GM21360 (cell line): ENCODE results near the gene RGL1.

Source experiments
- ATAC-seq: cut with Tn5 transposase; IDR thresholded peaks from one replicate; pipeline ENCODE4 v1.9.1; 2021; ENCODE audit warnings: mild to moderate bottlenecking, moderate library complexity; ENCODE audit not compliant: unreplicated experiment

Gene RGL1

DNA sequence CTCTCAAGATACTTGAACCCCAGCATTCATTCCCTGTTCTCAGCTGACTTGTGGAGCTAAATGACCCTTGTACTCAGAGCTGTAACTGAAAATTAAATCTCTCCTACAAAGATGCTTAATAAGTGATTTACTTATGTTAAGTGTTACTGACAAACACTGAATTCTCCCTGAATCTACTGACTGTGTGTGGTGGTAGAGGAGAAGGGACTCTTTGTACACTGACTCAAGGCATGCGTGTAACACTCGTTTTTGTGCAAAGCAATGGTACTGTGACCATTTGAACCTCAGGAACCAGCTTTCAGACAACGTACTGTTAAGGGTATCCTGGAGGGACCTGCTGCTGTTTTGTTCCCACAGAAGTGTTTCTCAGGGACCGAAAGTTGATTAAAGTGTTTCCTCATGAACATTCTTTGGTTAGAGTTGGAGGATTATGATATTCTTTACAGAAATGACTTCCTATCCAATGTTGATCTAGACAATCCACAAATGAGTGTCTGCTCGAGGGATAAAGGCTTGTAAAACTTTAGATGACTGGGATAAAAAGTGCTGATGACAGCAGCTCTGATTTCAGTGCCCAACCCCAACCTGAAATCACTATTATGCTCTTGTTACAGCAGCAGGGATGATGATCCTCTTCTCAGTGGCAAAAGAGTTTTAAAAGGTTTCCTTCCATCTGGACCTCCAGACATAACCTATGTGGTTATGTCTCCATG is 12.8 kb downstream of the RGL1 start:
- no peak for ATAC-seq

DNA sequence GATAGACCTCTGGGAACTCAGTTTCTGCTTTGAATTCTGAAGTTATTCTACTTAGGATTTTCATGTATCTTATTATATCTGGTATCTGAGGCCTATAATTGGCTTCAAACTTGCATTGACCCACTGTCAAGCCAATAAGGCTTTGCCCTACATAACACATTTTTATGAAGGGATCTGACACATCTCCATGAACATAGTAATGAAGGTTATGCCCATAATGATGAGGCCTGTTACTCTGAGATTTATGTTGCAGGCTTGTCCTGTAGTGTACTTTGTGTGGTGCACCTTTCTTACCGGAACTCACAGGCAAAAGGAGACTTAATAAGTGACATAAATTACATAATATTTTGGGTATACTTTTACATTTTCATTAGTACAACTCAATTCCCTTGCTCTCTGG is 14.1 kb downstream of the RGL1 start:
- no peak for ATAC-seq

DNA sequence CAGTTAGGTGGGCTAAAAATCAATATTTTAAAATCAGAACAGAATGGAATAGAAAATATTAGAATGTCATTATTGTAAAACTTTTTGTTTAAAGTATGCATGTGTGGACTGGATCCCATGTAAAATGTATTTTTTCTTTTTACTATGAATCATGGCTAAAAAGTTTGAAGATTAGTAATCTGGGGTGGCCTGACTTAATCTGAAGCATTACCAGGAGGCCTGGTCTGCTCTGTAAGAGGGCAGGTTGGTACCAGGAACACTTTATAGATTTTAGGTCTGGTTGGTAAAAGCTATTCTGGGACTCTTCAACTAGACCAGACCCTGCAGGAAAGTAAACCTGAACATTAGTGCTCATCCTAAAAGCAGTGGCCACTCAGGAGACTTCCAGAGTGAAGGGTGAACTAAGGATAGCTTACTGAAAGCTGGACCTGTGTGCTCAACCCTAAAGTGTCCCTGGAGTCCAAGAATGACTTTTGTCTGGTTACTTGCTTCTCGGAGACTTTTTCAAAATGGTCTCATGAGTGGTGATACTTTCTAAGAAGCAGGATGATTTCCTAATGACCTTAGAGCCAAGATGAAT is 16.5 kb downstream of the RGL1 start:
- no peak for ATAC-seq

DNA sequence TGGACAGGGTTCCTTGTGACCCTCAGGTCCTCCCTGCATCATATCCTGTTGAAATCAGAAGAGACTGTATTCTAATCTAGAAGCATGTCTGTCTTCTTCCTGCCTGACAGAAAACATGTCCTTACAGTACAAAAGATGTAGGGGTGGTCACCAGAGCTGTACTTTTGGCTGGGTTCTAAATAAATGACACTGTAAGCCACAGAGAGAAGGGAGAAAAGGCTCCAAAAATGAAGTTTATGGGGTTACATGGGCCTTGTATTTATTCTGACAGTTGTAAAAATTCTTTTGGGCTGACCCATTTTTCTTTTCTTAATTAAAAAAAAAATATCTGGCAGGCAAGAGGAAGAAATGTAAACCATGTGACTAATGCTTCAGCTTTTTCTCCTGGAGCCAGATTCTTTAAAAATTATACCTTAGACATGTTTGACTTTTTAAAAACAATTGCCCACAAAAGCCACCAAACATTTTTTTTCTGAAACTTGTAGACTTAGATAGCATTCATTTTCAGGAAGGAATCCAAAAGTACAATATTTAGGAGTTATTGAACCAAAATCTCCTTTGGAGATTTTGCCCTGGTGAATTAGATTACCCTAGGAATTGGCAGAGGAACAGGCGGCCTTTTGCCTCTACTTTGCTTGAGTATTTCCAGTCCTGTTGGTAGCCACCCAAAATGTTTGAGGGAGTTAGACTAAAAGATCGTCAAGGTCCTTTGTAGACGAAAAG is 17.1 kb downstream of the RGL1 start:
- ATAC-seq = no peak

DNA sequence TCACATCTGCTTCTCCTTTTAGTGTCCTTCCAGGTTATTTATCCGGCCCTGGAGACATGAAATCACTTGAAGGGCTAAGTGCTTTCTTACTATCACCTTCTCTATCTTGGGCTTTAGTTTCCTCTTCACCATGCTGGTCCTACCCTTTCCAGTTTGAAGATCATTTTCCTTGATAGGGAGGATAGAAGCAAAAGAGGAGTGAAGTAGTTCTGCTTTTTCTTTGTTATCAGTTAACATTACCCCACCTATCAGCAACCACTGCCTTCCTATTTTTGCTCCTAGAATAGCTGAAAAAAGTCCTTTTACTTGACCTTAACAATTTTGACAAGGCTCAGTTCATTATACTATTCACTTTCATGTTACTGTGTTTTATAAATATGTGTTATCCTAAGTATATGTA is 19.4 kb downstream of the RGL1 start:
- ATAC-seq = no peak

DNA sequence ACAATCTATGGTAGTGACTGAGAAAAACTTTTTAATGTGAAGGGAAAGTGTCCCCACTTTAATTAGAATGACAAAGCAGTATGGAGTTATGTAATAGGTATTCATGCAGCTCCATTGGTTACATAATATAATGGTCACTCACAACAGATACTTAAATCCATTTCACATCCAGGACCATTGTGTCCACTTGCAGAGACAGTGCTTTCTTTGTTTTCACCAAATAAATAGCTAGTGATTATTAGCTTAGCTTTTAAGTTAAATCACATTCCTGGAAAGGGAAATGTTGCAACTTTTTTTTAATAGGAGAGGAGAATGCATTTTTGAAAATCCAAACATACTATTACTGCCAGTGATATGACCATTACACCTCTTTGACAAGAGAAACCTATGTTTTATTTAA is 22.9 kb downstream of the RGL1 start:
- ATAC-seq = no peak

DNA sequence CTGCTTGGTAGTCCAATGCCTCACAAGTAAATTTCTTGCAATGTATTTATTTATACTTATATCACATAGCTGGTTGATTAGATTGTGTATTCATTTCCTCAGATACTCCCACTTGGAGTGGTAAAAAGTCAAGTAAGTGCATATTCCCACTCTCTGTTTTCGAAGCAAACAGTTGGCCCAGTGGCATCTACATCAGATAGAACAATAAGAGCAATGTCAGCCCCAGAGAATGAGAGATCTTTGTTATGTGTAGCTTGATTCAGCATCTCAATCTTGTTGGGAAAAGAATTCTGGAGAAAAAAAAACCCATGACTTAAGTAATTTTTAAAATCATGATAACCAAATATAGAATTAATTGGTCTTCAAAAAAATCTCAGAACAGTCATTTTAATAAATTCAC is 25.5 kb downstream of the RGL1 start:
- no peak for ATAC-seq

DNA sequence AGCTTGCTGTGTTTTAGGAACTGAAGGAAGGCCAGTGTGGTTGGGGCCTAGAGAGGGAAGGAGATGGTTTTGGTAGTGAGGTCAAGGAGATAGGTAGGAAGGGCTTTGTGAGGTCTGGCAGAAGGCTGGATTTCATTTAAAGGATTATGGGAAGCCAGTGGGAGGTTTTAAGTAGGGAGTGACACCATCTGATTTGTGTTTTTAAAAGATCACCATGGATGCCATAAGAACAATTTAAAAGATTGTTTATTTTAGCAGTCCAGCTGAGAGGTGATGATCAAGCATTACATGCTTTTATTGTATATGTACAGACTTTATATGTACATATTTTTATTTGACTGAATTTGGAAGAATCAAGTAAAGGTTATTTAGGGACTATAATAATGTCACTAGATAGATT is 26.4 kb downstream of the RGL1 start:
- no peak for ATAC-seq

DNA sequence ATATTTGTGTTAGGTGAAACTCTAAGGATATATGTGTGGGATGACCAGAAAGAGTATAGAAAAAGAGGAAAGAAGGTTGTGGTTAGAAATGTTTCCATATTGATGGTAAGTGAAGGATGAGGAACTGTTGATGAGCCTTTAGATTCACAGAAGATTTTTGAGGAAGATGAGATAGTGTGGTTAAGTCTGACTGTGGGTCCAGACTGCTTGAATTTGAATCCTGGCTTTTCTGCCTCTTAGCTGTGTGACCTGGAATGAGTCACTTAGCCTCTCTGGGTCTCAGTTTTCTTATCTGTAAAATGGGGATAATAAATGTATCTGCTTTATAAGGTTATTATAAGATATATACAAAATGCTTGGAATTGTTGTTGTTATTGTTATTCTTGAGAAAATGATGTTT is 27.5 kb downstream of the RGL1 start:
- no peak for ATAC-seq

DNA sequence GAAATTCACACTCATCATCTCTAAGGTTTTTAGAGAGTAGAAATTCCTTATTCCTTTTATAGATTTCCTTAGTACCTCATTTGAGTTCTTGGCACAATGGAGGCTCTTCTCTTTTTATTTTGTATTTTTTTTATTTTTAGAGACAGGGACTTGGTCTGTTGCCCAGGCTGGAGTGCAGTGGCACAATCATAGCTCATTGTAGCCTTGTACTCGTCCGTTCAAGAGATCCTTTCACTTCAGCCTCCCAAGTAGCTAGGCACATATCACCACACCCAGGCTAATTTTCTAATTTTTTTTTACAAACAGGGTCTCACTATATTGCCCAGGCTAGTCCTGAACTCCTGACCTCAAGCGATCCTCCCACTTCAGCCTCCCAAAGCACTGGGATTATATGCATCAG is 29.6 kb downstream of the RGL1 start:
- no peak for ATAC-seq

DNA sequence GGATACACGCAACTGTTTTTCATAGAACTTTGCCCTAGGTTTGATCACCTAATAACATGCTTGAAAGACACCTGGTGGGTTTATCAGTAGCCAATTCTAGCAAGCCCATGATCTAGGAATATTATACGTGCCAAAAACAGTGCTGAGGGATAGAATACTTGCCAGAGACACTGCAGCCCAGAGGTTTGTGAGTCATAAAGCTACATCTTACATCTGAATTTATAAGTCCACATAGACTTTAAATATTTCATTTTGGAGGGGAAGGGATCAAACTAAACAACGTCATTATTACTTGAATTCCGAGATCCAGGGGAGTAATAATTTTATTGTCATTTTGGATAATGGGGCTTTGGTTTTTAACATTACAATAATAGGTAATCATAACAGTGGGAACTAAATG is 31.7 kb downstream of the RGL1 start:
- ATAC-seq = no peak

DNA sequence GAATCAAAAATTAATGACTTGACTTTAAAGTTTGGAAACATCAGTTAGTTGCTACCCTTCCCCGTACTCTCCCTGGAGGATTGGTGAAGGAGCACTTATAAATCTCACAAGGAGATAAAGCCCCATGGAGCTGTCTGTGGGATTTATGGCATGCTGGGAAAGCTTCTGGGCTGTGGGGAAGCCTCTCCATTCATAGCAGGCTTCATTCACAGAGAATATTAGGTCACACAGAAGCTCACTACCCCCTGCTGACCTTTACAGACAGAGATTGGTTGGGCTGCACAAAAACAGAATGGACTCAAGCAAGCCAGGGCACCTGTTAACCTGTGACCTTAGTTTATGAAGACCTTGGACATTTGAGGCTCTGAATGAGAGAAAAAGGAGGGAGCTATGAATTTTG is 32.1 kb downstream of the RGL1 start:
- ATAC-seq = no peak

DNA sequence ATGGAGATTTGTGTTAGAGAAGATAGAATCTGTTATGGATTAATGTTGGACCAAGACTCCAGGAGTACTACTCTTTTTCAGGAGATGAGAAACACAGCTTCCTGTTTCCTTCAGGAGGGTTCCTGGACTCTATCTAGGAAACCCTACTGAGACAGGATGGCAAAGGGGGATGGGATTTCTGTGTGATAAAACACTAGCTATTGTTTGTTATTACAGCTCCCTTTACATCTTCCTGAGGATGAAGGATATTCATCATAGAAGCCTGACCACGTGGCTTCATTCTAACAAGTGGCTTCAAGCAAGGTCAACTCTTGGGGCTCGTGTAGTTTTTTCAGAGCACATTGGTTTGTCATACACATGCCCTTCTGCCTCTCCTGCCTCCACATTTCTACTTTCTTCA is 33.3 kb downstream of the RGL1 start:
- ATAC-seq = no peak

DNA sequence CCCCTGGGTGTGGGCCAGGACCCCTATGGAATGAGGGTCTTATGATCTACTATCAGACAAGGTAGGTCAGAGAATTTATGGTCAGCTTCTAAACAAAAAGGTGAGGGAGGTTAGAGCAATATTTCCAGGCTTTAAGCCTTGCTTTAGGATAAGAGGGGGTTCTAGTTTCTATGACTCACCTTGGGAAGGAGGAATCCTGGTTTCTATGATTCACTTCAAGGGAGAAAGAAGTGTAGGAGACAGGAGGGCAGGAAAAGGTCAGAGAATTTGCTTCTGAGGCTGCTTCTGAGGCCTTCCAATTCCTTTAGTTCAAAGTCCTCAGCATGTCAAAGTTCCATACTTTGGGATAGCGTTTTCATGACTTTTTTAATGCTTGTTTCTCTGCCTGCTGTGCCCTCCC is 35.2 kb downstream of the RGL1 start:
- no peak for ATAC-seq

DNA sequence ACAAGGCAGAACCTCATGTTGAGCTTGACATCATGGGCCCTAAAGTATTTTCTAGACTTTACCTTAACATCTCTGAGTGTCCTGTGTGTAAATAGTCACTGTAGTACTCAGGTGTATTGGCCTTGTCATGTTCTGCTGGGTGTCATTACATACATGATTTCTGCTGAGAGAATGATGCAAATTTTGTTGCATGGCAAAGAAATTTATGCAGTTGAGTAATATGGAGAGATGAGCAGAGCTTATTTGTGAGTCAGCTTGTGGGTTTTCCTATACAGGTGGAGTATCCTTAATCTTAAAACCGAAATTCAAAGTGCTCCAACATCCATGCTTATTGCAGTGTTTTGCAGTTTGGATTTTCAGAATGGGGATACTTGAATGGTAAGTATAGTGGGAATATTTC is 36.6 kb downstream of the RGL1 start:
- peak; percentile 46 for ATAC-seq

DNA sequence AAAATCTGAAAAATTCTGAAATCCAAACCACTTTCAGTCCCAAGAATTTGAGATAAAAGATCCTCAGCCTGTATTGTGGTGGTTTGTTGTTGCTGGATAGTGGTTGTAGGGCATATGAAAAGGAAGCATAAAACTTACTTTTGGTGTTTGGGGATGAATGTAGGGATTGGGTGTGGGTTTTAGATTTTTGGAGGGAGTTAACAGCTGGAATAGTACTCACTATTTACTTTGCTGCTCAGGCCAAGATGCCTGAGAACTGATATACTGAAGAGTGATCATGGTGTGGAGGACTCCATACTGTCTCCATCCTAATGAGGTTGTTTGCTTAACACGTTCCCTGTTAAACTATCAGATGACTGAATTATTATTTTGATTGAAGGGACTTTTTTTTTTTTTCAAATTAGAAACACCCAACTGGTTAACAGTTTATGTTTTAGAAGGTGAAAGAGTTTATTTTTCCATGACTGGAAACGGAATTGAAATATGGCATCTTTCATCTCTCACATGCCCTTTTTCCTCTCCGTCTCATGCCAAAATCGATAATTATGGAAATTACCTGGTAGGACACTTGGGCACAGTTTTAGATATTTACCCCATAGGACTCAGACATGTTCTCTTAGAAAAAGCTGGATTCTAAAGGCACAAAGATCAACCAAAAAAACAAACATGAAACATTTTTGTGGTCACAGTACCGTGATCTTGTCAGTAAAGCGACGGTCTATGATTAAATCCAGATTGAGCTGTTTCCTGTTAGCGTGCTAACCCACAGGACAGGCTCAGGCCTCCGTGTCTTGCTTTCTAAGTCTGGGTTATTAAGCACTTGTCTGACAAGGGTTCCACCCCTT is 37.3 kb downstream of the RGL1 start:
- ATAC-seq = peak; percentile 90

DNA sequence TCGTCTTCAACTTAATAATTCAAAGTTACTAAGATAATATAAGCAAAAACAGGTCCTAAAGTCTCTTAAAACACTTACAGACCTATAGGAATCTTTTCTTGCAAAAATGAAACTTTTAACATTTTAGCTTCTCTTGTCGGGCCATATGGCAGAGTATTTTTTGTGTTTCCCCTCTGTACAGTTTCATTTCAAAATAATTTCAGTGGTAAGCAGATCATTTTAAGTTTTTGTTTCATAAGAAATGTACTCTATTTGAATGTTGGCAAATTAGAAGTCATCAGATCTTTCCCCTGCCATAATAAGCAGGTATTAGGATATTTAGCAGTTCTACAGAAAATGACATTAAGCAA is 37.9 kb downstream of the RGL1 start:
- peak; percentile 35 for ATAC-seq

DNA sequence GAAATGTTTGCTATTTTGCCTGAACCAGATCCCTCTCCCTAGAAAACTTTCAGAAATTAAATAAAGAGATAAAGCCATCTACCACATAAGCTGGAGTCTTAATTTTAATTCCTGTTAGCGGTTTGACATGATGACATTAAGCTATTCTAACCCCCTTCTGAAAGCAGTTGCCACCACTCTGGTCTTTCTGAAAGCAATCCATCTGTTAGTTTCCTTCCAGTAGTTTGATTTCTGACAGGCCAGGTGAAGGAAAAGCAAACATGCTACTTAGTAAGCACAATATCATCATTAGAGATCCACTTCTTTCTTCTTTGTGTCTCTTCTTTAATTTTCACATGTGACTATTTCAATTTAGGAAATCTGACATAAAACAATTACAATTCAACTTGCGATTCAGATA is 39.9 kb downstream of the RGL1 start:
- ATAC-seq = no peak

DNA sequence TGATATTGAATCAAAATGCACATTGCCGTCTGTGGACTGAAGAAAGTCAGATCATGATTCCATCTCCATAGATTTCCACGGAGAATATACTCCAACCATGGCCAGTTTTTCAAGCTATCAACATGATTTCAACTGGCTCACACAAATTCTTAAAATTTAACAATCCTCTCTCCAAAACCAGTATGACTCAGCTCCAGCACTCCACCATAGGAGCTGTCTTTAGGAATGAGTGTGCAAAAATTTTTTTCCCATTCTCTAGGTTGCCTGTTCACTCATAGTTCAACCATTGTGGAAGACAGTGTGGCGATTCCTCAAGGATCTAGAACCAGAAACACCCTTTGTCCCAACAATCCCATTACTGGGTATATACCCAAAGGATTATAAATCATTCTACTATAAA is 40.8 kb downstream of the RGL1 start:
- ATAC-seq = no peak

DNA sequence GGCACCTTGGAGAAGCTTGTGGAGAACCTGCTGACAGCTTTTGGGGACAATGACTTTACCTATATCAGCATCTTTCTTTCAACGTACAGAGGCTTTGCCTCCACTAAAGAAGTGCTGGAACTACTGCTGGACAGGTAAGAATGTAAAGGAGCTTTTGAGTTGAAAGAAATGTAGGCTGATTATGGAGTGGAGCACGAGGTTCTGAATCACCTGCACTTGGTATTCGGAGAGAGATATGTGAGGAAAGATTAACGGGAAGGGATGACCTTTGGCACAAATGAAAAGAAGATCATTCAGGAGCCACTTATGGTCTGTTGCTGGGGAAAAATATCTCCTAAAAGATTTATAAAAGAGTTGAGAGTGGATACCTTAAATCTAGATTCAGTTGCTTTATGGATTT is 42.7 kb downstream of the RGL1 start:
- no peak for ATAC-seq

DNA sequence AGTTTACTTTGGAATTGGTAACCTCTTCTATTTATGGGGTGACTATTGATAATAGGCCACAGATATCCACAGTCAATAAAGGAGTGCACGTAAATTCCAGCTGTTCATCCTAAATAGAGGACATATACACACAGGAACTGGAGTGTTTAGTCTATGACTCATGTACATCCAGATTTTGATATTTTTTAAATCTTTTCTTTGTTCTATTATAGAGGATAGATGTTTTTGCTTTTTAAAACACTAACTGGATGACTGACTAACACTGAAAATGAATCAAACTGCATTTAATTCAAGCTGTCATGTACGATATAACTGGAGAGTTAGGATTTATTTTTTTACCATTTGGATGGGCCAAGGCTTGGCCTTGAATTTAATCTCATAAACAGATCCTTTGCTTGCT is 45.9 kb downstream of the RGL1 start:
- no peak for ATAC-seq

DNA sequence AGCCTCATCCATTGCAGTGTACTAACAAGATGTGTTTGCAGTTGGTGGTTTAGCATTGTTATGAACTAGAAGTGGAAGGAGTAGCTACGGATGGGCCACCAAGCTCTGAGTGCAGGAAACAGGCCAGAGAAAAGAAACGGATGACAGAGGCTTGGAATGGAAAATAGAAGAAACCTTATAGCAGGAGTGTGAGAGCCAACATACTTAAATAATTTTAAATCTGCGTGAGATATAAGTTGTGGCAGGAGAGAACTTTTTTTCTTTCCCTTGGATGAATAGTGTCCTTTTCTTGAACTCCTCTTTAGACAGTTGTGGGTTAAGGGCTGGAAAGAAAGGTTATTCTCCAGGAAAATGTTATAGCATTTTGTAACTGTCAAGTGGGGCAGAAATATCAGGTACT is 54.2 kb downstream of the RGL1 start:
- ATAC-seq = no peak
